Activated naive CD4-positive, alpha-beta T cell treated with anti-CD3 and anti-CD28 coated beads for 36 hours (primary cell): ENCODE data around the gene LAMB3. TPM values are rescaled to one million over a fixed set of nuclear protein-coding genes. Genes with fewer than 3 reads are reported as not detected.
A peak's percentile ranks its signal among the peaks of the same experiment; 100 is the strongest.

ENCODE experiments used
- CTCF ChIA-PET: fragments of 350-600 bp; sonication (Branson Sonifier 250); formaldehyde crosslinking; loops from one replicate; lab custom pipeline; 2021; ENCODE audit warnings: antibody characterized with exemption; lab: Charles Lee
- DNase-seq: peaks from one replicate; pipeline ENCODE4 v3.0.0-alpha.2; 2020
- H3K27ac Mint-ChIP-seq: one replicate; pipeline ENCODE4 v1.8.0; 2021; ENCODE audit warnings: mild to moderate bottlenecking, mixed read lengths
- H3K27me3 Mint-ChIP-seq: one replicate; pipeline ENCODE4 v1.8.0; 2021; ENCODE audit warnings: low read depth, mixed read lengths
- H3K36me3 Mint-ChIP-seq: one replicate; pipeline ENCODE4 v1.8.0; 2021; ENCODE audit warnings: low read depth, mixed read lengths
- H3K4me1 Mint-ChIP-seq: one replicate; pipeline ENCODE4 v1.8.0; 2021; ENCODE audit warnings: low read depth, mixed read lengths
- H3K4me3 Mint-ChIP-seq: one replicate; pipeline ENCODE4 v1.8.0; 2021; ENCODE audit warnings: mild to moderate bottlenecking, moderate library complexity, mixed read lengths
- H3K9me3 Mint-ChIP-seq: one replicate; pipeline ENCODE4 v1.8.0; 2021; ENCODE audit warnings: mixed read lengths
- intact Hi-C: fragments of 100-400 bp; cut with micrococcal nuclease; formaldehyde crosslinking; loops from one replicate; pipeline ENCODE4 v1.15.1; 2023
- total RNA-seq, 2 experiments: library from RNA; stranded (reverse); gene quantifications; one replicate each; pipeline ENCODE4 v1.2.3, GENCODE V29; 2021

LAMB3 gene
- total RNA-seq, 2 experiments from 2014 or later = 11.8 to 13.0 TPM

DNA sequence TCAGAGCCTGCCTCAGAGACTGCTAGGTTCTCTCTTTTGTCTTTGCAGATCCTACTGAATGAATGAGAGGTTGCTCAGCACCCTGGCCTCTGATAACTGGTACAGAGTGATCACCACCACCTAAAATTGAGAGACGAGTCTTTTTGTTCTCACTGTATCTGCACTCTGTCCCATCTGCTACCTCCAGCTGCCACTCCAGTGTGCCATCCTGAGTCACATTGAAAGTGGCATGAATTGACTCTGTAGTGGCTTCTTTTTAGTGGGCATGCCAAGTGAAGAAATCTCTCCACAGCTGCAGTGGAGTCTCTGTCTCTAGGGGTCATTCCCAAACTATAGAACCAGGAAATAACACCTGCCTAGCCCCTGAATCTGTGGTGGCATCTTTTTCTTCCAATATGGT is 54.0 kb downstream of the LAMB3 start:
- no peaks in the 10 kb centered on the region for H3K4me1 Mint-ChIP-seq
- no peaks in the 10 kb centered on the region for H3K9me3 Mint-ChIP-seq
- no peak for DNase-seq
- no peak overlapping the region for H3K27ac Mint-ChIP-seq
- H3K4me3 Mint-ChIP-seq = no peak overlapping the region
- H3K36me3 Mint-ChIP-seq = no peaks in the 10 kb centered on the region
- H3K27me3 Mint-ChIP-seq = peaks cover 14% of the 10 kb centered on the region
- intact Hi-C loops = no loop called here
- CTCF ChIA-PET = interaction anchor here (1.1 to 1.3 kb wide), 2 partner anchors 29 to 31 kb away, joined by 4 to 10 read pairs; no protein-coding TSS in a partner anchor

DNA sequence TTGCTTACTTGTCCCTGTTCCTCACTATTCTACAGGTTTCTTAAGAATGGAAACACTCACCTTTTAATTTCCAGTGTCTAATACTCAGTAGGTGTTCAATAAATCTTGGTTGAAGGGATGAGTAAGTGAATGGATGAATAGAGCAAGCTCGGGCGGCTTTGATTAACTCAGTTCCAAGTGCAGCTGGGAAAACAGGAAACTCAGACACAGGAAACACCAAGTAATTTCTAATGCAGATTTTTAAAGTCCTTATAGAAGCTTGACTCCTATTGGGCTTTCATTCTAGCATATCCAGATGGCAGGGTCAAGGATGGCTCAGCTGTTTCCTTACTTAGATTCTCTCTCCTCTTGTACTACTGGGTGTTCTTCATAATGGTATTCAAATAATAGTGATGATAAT is 54.7 kb downstream of the LAMB3 start:
- no peaks in the 10 kb centered on the region for H3K36me3 Mint-ChIP-seq
- CTCF ChIA-PET = interaction anchor here (0.7 to 1.3 kb wide), 4 partner anchors 10 to 30 kb away, joined by 3 to 10 read pairs (median 4); no protein-coding TSS in a partner anchor
- H3K27ac Mint-ChIP-seq = no peak overlapping the region
- H3K9me3 Mint-ChIP-seq = no peaks in the 10 kb centered on the region
- peaks cover 16% of the 10 kb centered on the region for H3K27me3 Mint-ChIP-seq
- intact Hi-C loops = no loop called here
- no peaks in the 10 kb centered on the region for H3K4me1 Mint-ChIP-seq
- no peak overlapping the region for H3K4me3 Mint-ChIP-seq
- DNase-seq = no peak

DNA sequence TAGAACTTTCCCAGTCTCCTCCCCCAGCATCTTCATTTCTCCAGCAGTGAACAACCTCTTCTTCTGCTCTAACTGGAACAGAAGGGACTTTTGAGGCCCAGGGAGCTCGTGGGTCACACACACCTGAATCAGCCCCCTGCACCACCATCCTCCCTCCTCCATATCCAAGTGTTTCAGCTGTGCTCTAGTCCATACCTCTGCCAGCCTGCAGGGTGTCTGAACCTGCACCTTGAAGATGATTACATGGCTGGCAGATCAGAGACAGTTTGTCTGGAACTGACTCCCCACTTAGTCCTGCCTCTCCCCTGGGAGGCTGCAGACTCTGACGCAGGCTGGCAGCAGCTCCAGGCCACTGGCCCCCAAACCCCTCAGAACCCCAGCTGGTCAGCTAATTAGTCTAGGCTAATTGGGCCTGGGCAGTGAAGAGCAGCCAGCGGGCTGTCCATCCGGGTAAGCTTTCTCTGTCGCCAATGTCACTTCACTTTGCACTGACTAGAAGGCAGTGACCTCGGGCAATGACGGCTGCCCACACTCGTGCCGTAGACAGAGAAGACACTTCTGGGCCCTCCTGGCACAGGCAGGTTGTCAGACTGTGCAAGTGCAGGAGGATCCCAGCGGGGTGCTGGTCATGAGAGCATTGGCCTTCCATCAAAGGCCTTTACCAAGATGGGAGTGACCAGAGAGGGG is 56.5 kb downstream of the LAMB3 start:
- H3K36me3 Mint-ChIP-seq = no peaks in the 10 kb centered on the region
- peaks cover 17% of the 10 kb centered on the region for H3K27me3 Mint-ChIP-seq
- no peak overlapping the region for H3K4me3 Mint-ChIP-seq
- CTCF ChIA-PET = interaction anchor here (0.5 to 1.2 kb wide), 4 partner anchors 19 to 153 kb away, joined by 3 to 4 read pairs (median 3); no protein-coding TSS in a partner anchor
- intact Hi-C loops = no loop called here
- no peak overlapping the region for H3K27ac Mint-ChIP-seq
- no peaks in the 10 kb centered on the region for H3K9me3 Mint-ChIP-seq
- no peaks in the 10 kb centered on the region for H3K4me1 Mint-ChIP-seq
- DNase-seq = no peak

DNA sequence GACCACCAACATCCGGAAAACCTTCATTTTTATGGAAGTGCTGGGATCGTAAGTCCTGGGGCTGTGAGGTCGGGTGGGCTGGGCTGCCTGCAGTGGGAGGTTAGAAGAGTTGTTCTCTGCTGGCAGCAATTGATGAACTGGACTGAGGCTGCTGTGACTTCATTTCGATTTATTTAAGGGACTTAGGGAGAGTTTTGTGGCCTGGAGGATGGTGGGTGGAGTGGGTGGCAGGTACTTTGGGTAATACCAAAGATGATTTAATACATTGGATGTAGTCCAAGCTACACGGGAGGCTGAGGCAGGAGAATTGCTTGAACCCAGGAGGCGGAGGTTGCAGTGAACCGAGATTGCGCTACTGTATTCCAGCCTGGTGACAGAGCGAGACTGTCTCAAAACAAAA is 57.2 kb downstream of the LAMB3 start:
- CTCF ChIA-PET = interaction anchor here (1.0 to 1.2 kb wide), 2 partner anchors 18 to 154 kb away, joined by 3 to 4 read pairs; no protein-coding TSS in a partner anchor
- DNase-seq = no peak
- no peaks in the 10 kb centered on the region for H3K9me3 Mint-ChIP-seq
- no peaks in the 10 kb centered on the region for H3K4me1 Mint-ChIP-seq
- intact Hi-C loops = no loop called here
- no peak overlapping the region for H3K4me3 Mint-ChIP-seq
- H3K27me3 Mint-ChIP-seq = peaks cover 17% of the 10 kb centered on the region
- H3K36me3 Mint-ChIP-seq = no peaks in the 10 kb centered on the region
- H3K27ac Mint-ChIP-seq = no peak overlapping the region

DNA sequence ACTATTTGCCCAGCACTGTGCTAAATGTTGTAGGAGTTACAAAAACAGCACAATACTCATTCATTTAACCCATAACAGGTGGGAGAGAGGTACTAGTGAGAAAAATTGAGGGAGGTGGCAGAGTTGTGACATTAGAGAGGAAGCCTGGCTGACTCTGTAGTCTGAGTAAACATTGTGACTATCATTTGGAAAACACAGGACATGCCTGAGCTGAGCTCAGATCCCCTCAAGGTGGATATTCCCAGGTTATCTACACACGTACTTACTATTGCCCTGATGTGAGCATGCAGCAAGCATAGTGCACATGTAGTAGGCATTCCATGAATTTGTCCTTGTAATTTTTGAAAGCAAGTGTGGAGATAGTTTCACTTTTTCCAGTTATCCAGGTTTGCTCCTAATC is 57.8 kb downstream of the LAMB3 start:
- H3K27ac Mint-ChIP-seq = no peak overlapping the region
- H3K9me3 Mint-ChIP-seq = no peaks in the 10 kb centered on the region
- intact Hi-C loops = no loop called here
- no peak for DNase-seq
- H3K36me3 Mint-ChIP-seq = no peaks in the 10 kb centered on the region
- peaks cover 14% of the 10 kb centered on the region for H3K27me3 Mint-ChIP-seq
- no peak overlapping the region for H3K4me3 Mint-ChIP-seq
- H3K4me1 Mint-ChIP-seq = no peaks in the 10 kb centered on the region
- CTCF ChIA-PET = interaction anchor here (2.6 kb wide), 1 partner anchor 18 kb away, joined by 11 read pairs; no protein-coding TSS in a partner anchor

DNA sequence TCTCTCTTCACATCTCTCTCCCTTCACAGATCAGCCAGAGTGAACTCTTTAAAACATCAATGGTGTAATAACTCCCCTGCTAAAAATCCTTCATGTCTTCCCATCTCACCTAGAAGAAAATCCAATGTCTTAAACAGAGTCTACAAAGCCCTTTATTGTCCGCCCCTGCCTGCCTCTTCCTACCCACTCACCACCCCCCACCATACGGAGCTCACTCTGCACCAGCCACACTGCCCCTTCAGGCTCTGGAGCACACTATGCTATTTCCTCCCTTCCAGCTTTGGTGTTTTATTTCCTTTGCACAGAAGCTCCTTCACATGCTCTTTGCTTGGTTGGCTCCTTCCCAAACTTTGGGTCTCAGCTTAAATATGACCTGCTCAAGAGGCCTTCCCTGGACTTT is 58.5 kb downstream of the LAMB3 start:
- no peak for DNase-seq
- no peak overlapping the region for H3K4me3 Mint-ChIP-seq
- no peaks in the 10 kb centered on the region for H3K4me1 Mint-ChIP-seq
- H3K27ac Mint-ChIP-seq = no peak overlapping the region
- H3K36me3 Mint-ChIP-seq = no peaks in the 10 kb centered on the region
- peaks cover 11% of the 10 kb centered on the region for H3K27me3 Mint-ChIP-seq
- intact Hi-C loops = no loop called here
- CTCF ChIA-PET = interaction anchor here (2.6 kb wide), 1 partner anchor 17 kb away, joined by 11 read pairs; no protein-coding TSS in a partner anchor
- H3K9me3 Mint-ChIP-seq = no peaks in the 10 kb centered on the region

DNA sequence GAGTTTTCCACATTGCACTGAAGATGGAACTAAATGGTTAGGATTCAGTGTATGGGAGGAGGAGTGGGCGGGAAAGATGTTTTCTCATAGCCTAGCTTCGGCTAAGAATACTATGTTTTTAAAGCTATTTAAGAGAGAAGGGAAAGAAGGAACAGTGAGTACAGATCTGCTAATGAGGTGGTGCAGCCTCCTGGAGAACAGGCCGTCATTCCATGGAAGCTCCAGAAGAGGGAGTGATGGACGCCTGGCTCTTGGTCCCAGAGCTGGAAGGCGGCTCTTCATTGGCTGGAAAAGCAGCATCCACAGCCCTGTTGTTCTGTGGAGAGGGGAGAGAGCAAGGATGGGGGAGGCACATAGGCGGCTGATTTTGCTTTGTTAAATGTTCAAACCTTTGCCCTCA is 61.8 kb downstream of the LAMB3 start:
- H3K4me3 Mint-ChIP-seq = no peak overlapping the region
- H3K36me3 Mint-ChIP-seq = no peaks in the 10 kb centered on the region
- no peaks in the 10 kb centered on the region for H3K9me3 Mint-ChIP-seq
- H3K27ac Mint-ChIP-seq = no peak overlapping the region
- peaks cover 12% of the 10 kb centered on the region for H3K27me3 Mint-ChIP-seq
- H3K4me1 Mint-ChIP-seq = no peaks in the 10 kb centered on the region
- CTCF ChIA-PET = interaction anchor here (1.1 to 3.0 kb wide), 7 partner anchors 9 to 37 kb away, joined by 3 to 13 read pairs (median 5); no protein-coding TSS in a partner anchor
- DNase-seq = no peak
- intact Hi-C loops = no loop called here

DNA sequence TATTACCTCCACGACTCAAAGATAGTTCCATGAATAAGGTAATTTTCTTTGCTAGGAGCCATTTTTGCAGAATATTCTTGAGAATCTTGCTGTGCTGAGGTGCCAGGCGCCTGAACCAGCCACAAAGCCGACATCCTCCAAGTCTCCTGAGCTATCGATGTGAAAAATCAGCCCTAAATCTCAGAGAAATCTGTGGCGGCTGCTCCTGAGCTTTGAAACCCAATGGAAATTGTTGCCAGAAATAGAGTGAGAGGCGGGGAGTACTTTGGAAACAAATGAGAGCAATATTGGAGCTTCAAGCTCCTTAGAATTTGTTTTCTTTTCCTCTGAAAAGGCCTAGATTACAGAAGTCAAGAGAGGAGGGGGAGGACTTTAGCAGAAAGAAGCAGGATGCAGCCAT is 62.4 kb downstream of the LAMB3 start:
- H3K4me1 Mint-ChIP-seq = no peaks in the 10 kb centered on the region
- no peak overlapping the region for H3K27ac Mint-ChIP-seq
- H3K27me3 Mint-ChIP-seq = peaks cover 11% of the 10 kb centered on the region
- no peaks in the 10 kb centered on the region for H3K9me3 Mint-ChIP-seq
- H3K36me3 Mint-ChIP-seq = no peaks in the 10 kb centered on the region
- CTCF ChIA-PET = interaction anchor here (0.6 to 3.0 kb wide), 7 partner anchors 10 to 37 kb away, joined by 3 to 13 read pairs (median 5); no protein-coding TSS in a partner anchor
- intact Hi-C loops = no loop called here
- no peak overlapping the region for H3K4me3 Mint-ChIP-seq
- no peak for DNase-seq

DNA sequence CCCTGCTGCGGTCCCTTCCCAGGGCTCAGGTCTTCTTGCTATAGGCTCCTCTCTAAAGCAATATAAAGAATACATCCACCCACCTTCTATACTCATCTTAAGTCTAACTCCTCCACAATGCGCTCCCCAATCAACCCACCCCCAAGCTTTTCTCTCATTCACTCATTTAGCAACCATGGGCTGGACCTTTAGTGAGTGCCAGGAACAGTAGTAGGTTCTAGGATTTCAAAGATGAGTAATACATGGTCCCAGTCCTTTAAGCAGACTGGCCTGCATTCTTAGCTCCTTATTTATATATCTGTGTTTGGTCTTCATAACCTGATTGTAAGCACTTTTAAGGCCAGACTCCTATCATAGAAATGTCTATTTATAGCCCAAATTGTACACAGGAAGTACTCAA is 62.8 kb downstream of the LAMB3 start:
- H3K36me3 Mint-ChIP-seq = no peaks in the 10 kb centered on the region
- CTCF ChIA-PET = interaction anchor here (0.6 to 3.0 kb wide), 8 partner anchors 10 to 37 kb away, joined by 3 to 13 read pairs (median 5); no protein-coding TSS in a partner anchor
- H3K9me3 Mint-ChIP-seq = no peaks in the 10 kb centered on the region
- H3K27me3 Mint-ChIP-seq = peaks cover 11% of the 10 kb centered on the region
- no peak overlapping the region for H3K4me3 Mint-ChIP-seq
- no peaks in the 10 kb centered on the region for H3K4me1 Mint-ChIP-seq
- no peak overlapping the region for H3K27ac Mint-ChIP-seq
- intact Hi-C loops = no loop called here
- DNase-seq = no peak

DNA sequence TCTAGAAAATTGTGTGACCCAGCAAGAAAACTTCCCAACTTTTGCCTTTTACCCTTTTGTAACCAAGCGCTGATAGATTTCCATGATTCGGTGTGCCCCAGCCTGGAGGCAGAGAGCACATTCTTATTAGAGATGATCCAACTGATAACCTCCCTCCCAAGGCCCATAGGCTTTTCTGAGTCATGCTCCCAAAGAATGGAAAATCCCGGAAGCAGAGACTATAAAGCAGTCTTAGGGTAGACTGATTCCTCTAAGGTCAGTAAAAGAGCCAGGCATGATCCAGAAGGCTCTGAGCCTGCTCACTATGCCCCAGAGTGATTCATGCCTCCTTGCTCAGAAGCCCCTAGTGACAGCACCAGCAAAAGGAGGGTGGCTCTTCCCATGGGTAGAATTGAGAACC is 64.4 kb downstream of the LAMB3 start:
- intact Hi-C loops = no loop called here
- Mint-ChIP-seq H3K4me1 (no peaks in the 10 kb centered on the region), H3K36me3 (no peaks in the 10 kb centered on the region), H3K27me3 (peaks cover 11% of the 10 kb centered on the region), H3K27ac (no peak overlapping the region), H3K4me3 (no peak overlapping the region), H3K9me3 (no peaks in the 10 kb centered on the region)
- no peak for DNase-seq
- CTCF ChIA-PET = interaction anchor here (1.0 to 1.5 kb wide), 2 partner anchors 9 to 19 kb away, joined by 3 to 4 read pairs; no protein-coding TSS in a partner anchor

DNA sequence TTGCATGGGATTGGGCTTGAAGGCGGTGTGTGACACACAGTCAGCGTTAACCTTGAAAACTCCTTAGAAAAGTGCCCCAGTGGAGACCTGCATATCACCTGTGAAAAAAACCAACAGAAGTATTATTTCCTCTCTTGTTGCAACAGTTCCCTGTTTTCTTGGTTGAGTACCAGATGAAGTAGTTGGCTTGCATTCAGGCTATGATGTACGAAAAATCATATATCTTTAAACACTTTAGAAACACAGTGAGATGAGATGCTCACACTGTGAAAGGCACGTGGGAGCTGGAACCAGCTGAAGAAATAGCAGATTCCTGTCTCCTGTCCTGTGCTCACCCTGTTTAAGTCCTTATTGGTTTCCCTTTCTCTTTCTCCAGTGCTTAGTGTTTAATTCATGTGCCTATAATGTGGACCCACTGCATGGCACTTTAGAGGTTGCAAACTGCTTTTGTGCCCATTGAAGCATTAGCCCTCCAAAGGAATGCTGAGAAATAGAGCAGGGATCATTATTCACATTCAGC is 65.9 kb downstream of the LAMB3 start:
- DNase-seq = no peak

DNA sequence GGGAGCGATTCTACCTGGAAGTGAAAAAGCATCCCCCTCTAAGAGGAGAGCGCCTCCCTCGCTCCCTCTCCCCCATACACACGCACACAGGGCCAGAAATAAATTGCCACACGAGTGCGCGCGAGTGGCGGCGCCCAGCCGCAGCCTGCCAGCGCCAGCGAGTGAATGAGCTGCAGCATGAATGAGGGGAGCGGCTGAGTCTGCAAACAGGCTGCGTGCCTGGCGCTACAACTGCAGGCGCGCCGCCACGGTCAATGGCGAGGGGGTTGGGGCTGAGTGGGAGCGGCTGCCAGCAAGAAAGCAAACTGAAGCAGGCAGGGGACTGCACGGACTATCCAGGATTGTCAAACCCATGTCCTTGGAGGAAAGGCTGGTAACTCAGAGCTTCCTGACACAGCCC is 66.6 kb downstream of the LAMB3 start:
- H3K4me3 Mint-ChIP-seq = no peak overlapping the region
- H3K4me1 Mint-ChIP-seq = no peaks in the 10 kb centered on the region

More for the DNA sequence above, 65.9 kb downstream of the LAMB3 start:
- H3K27ac Mint-ChIP-seq = no peak overlapping the region
- peaks cover 8% of the 10 kb centered on the region for H3K27me3 Mint-ChIP-seq
- H3K36me3 Mint-ChIP-seq = no peaks in the 10 kb centered on the region
- no peak overlapping the region for H3K4me3 Mint-ChIP-seq
- CTCF ChIA-PET = interaction anchor here (0.7 to 1.4 kb wide), 6 partner anchors 16 to 162 kb away, joined by 3 to 5 read pairs (median 3); no protein-coding TSS in a partner anchor
- H3K4me1 Mint-ChIP-seq = no peaks in the 10 kb centered on the region
- intact Hi-C loops = no loop called here
- no peaks in the 10 kb centered on the region for H3K9me3 Mint-ChIP-seq

More for the DNA sequence above, 66.6 kb downstream of the LAMB3 start:
- Mint-ChIP-seq H3K27me3 (peaks cover 8% of the 10 kb centered on the region), H3K36me3 (no peaks in the 10 kb centered on the region), H3K27ac (no peak overlapping the region), H3K9me3 (no peaks in the 10 kb centered on the region)
- peak; percentile 30 for DNase-seq
- CTCF ChIA-PET = interaction anchor here (0.6 to 1.5 kb wide), 7 partner anchors 16 to 163 kb away, joined by 3 to 8 read pairs (median 3); no protein-coding TSS in a partner anchor
- intact Hi-C loops = no loop called here
